Activated CD4-positive, alpha-beta T cell treated with anti-CD3 and anti-CD28 coated beads, Interleukin-2, amount 10 ng/mL, durations not matched to agents 7 days and 5 days (primary cell): ENCODE results near the gene MXI1. TPM values are rescaled to one million over a fixed set of nuclear protein-coding genes. Genes with fewer than 3 reads are reported as not detected.
A peak's percentile ranks its signal among the peaks of the same experiment; 100 is the strongest.

Experiments used
- CTCF ChIA-PET: fragments of 350-600 bp; sonication (Branson Sonifier 250); formaldehyde crosslinking; loops from one replicate; lab custom pipeline; 2021; ENCODE audit warnings: antibody characterized with exemption; lab: Charles Lee
- POLR2A ChIA-PET: fragments of 350-600 bp; sonication (Branson Sonifier 250); formaldehyde crosslinking; loops from one replicate; lab custom pipeline; 2021; ENCODE audit warnings: antibody characterized with exemption; lab: Charles Lee
- DNase-seq: peaks from one replicate; pipeline ENCODE4 v3.0.0-alpha.2; 2020
- H3K27ac Mint-ChIP-seq: one replicate; pipeline ENCODE4 v1.8.0; 2021; ENCODE audit warnings: mild to moderate bottlenecking, moderate library complexity, mixed read lengths
- H3K27me3 Mint-ChIP-seq: one replicate; pipeline ENCODE4 v1.8.0; 2021; ENCODE audit warnings: mixed read lengths
- H3K36me3 Mint-ChIP-seq: one replicate; pipeline ENCODE4 v1.8.0; 2021; ENCODE audit warnings: low read depth, mixed read lengths
- H3K4me1 Mint-ChIP-seq: one replicate; pipeline ENCODE4 v1.8.0; 2021; ENCODE audit warnings: mixed read lengths
- H3K4me3 Mint-ChIP-seq: one replicate; pipeline ENCODE4 v1.8.0; 2021; ENCODE audit warnings: mild to moderate bottlenecking, moderate library complexity, mixed read lengths
- H3K9me3 Mint-ChIP-seq: one replicate; pipeline ENCODE4 v1.8.0; 2021; ENCODE audit warnings: mixed read lengths
- total RNA-seq, 2 experiments: library from RNA; stranded (reverse); gene quantifications; one replicate each; pipeline ENCODE4 v1.2.3, GENCODE V29; 2021

MXI1 gene
- total RNA-seq, 2 experiments from 2014 or later: 16.2 to 19.8 TPM

DNA sequence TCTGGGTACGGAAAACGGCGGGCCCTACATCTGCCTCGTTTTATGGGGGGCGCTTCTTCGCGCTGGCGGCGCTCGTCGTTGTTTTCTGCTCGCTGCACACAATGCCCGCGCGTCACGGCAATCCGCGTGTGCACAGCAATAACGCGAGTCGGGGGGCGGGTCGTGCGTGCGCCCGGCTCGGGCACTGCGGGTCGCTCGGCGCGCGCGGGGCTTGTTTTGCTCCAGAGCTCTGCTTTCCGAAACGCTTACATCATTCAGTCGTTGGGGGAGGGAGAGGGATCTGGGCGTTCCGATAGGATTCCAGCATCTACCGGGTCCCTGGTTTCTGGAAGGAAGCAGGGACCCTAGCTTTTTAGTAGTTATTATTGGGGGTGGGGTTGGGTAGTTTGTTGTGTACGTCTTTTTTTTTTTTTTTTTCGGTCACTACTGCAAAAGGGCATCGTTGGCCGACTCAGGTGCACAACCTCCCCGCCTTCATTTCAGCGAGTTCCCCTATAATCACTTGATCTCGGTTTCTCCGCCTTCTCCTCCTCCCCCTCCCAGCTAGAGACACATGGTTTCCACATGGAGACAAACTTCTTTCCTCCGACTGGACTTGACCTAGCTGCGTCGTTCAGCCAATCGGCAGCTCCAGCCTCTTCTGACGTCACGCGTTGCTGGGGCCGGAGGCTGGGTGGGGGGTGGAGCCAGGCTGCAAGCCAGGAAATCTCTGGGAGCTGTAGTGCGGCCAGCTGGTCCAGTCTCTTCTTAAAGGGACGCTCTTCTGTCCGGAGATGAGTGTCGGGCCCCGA, 3.5 kb downstream of the MXI1 start:
- Mint-ChIP-seq H3K27me3 (peaks cover 11% of the 10 kb centered on the region), H3K4me3 (peak overlapping the region; percentile 95), H3K36me3 (peaks cover 8% of the 10 kb centered on the region), H3K27ac (peak overlapping the region; percentile 94), H3K9me3 (no peaks in the 10 kb centered on the region), H3K4me1 (peaks cover 69% of the 10 kb centered on the region)
- ChIA-PET POLR2A (interaction anchor here (0.6 kb wide), 1 partner anchor 59 kb away, joined by 3 read pairs; no protein-coding TSS in a partner anchor), CTCF (interaction anchor here (0.6 to 9.1 kb wide), 13 partner anchors 11 to 210 kb away, joined by 3 to 109 read pairs (median 3); no protein-coding TSS in a partner anchor)
- peak; percentile 93 for DNase-seq

DNA sequence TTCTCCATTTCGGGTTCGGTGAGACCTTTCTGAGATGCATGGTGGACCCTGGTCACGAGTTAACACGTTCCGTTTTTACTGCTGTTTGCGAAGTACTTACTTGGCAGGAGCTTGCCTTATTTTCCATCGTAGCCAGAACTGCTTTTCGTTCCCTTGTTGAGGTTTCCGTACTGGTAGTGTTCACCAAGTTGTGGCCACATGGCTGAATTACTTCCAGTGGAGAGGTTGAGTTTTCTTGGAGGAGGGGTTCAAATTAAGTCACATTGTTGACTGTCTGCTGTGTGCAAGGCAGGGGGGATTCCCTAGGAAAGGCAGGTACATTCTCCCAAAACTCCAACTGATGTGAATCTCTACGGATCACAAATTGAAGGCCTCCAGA, 4.0 kb downstream of the MXI1 start:
- Mint-ChIP-seq H3K27ac (peak overlapping the region; percentile 94), H3K4me1 (peaks cover 69% of the 10 kb centered on the region), H3K4me3 (peak overlapping the region; percentile 95), H3K36me3 (peaks cover 8% of the 10 kb centered on the region), H3K27me3 (peaks cover 6% of the 10 kb centered on the region), H3K9me3 (no peaks in the 10 kb centered on the region)
- POLR2A ChIA-PET: interaction anchor here (0.6 to 1.8 kb wide), 2 partner anchors 9 to 58 kb away, joined by 3 to 4 read pairs; no protein-coding TSS in a partner anchor
- DNase-seq: no peak
- CTCF ChIA-PET: interaction anchor here (0.6 to 9.1 kb wide), 11 partner anchors 10 to 211 kb away, joined by 3 to 109 read pairs (median 3); no protein-coding TSS in a partner anchor

- DNase-seq: peak; percentile 74
- Mint-ChIP-seq H3K36me3 (peaks cover 11% of the 10 kb centered on the region), H3K4me3 (peak overlapping the region; percentile 95), H3K9me3 (no peaks in the 10 kb centered on the region), H3K27me3 (peaks cover under 1% of the 10 kb centered on the region), H3K27ac (peak overlapping the region; percentile 94), H3K4me1 (peaks cover 64% of the 10 kb centered on the region)
- ChIA-PET POLR2A (interaction anchor here (1.8 kb wide), 1 partner anchor 8 kb away, joined by 4 read pairs; no protein-coding TSS in a partner anchor), CTCF (interaction anchor here (0.8 to 9.1 kb wide), 5 partner anchors 9 to 80 kb away, joined by 3 to 109 read pairs (median 4); no protein-coding TSS in a partner anchor)
Measured at GRCh38 chr10:110212119-110213006, 5.0 kb downstream of the MXI1 start.

DNA sequence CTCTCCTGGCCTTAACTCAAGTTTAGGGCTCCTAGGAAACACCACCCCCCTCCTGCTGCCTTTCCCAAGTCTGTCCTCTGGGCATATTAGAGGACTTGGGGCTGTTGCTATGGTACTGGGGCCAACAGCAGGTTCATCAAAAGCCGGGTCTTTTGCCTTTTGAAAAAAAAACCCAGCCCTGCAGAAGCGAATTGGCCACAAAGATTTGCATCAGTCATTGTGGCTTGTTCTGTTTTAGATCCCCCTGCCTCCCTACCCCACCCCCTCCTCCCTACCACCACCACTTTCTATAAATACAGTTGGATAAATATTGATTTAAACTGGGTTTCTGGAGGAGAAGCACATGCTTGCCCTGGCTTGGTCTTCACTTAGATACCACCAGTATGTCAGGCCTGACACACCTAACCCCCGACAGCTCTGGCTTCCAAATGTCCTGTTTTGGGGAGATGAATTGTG, 7.0 kb downstream of the MXI1 start:
- Mint-ChIP-seq H3K27ac (peak overlapping the region; percentile 73), H3K27me3 (no peaks in the 10 kb centered on the region), H3K36me3 (peaks cover 12% of the 10 kb centered on the region), H3K4me1 (peaks cover 71% of the 10 kb centered on the region), H3K9me3 (no peaks in the 10 kb centered on the region), H3K4me3 (no peak overlapping the region)
- peak; percentile 31 for DNase-seq
- ChIA-PET CTCF (interaction anchor here (0.6 to 9.1 kb wide), 4 partner anchors 7 to 280 kb away, joined by 3 to 109 read pairs (median 6); no protein-coding TSS in a partner anchor), POLR2A (no interaction called here)

DNA sequence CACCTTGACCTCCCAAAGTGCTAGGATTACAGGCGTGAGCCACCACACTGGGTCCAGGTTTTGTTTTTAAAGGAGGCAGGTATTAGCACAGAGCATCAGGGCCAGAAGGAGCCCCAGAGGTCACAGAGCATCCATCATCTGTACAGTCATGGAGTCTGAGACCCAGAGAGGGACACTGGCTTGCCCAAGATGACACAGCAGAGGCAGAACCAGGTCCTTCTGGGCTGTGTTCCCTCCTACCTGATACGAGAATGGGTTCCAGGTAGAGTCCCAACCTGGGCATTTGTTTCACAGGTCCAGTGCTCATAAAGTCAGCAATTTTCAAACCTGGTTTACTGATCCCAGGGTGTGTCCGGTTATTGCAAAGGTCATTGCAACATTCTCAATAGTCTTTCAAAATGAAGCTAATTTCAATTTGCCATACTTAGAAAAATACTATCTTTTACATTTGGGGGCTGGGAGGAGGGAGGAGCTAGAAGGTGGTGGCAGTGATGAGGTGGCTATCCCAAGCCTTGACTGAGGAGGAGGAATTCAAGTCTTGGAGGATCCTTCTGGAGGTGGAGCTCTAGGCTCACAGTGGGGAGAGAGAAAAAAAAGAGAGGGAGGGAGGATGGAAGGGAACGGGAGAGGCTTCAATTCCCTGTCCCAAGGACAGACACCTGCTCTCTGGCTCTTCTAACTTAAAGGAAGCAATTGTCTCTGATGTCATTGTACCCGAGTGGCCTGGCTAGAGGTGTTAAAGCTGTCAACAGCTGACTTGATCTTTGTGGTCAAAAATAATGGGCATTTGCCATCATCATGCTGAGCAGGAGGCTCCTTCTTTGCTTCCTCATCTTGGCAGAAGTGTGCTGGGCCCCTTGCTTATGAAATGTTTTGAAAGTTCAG, 8.1 kb downstream of the MXI1 start:
- H3K4me1 Mint-ChIP-seq: peaks cover 80% of the 10 kb centered on the region
- H3K36me3 Mint-ChIP-seq: peaks cover 14% of the 10 kb centered on the region
- ChIA-PET POLR2A (no interaction called here), CTCF (interaction anchor here (0.6 to 0.9 kb wide), 4 partner anchors 26 to 158 kb away, joined by 3 read pairs; no protein-coding TSS in a partner anchor)
- H3K9me3 Mint-ChIP-seq: no peaks in the 10 kb centered on the region
- H3K27me3 Mint-ChIP-seq: no peaks in the 10 kb centered on the region
- peak overlapping the region; percentile 27 for H3K27ac Mint-ChIP-seq
- no peak for DNase-seq
- H3K4me3 Mint-ChIP-seq: no peak overlapping the region

GRCh38 chr10:110216240-110216639, 8.8 kb downstream of the MXI1 start:
- Mint-ChIP-seq H3K27ac (no peak overlapping the region), H3K27me3 (no peaks in the 10 kb centered on the region), H3K4me1 (peaks cover 83% of the 10 kb centered on the region), H3K4me3 (no peak overlapping the region), H3K36me3 (peaks cover 14% of the 10 kb centered on the region), H3K9me3 (no peaks in the 10 kb centered on the region)
- DNase-seq: no peak
- ChIA-PET POLR2A (no interaction called here), CTCF (interaction anchor here (0.5 to 0.9 kb wide), 3 partner anchors 27 to 117 kb away, joined by 3 read pairs; no protein-coding TSS in a partner anchor)

DNA sequence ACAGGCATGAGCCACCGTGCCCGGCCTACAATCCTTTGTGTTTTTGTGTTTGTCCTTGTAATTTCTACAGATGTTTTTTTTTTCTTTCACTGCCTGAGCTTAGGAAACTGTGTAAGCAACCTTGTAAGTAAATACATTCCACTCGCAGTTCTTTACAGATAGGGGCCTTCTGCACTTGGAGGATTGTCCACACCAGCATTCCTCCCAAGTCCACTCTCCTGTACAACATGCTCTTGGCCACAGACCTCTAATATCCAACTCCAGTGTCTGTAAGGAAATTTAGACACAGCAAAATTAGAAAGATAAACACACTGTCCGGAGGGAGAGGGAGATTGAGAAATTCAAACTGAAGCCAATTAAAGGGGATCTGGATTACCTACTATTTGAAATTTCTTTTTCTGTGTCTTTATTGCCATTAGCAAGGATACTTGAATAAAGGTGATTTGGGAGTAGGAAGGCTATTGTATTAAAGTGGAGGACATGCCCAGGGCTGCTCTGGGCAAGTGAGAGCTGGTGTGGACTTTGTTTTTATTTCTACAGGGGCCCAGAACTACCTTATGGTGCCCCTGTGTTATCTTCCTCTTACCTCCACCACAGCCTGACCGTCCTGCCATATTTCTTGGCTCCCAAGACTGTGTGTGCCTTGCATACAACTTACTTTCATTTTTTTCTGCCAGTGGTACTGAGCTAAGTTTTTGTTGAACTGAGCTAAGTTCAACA, 9.7 kb downstream of the MXI1 start:
- no peak for DNase-seq
- no peaks in the 10 kb centered on the region for H3K27me3 Mint-ChIP-seq
- CTCF ChIA-PET: interaction anchor here (0.5 to 9.2 kb wide), 3 partner anchors 7 to 611 kb away, joined by 3 to 109 read pairs (median 4); partner anchors contain the start of gene MXI1
- H3K4me1 Mint-ChIP-seq: peaks cover 83% of the 10 kb centered on the region
- no peaks in the 10 kb centered on the region for H3K9me3 Mint-ChIP-seq
- POLR2A ChIA-PET: no interaction called here
- peaks cover 14% of the 10 kb centered on the region for H3K36me3 Mint-ChIP-seq
- H3K4me3 Mint-ChIP-seq: no peak overlapping the region
- no peak overlapping the region for H3K27ac Mint-ChIP-seq

DNA sequence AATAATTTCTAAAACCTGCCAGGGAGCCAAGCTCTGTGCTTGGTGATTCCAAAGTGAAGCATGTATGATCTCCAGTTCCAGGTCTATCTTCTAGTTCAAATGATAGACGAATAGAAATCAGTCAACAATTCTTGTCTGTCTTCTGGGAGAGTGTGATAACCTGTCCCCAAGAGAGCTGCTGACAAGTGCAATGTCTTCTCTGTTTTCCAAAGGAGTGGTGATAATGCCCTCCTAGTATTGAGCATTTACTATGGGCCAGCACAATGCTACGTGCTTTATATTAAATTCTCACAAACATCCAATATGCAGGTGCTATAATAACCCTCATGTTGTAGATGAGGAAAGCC, 10.2 kb downstream of the MXI1 start:
- H3K27ac Mint-ChIP-seq: no peak overlapping the region
- no peaks in the 10 kb centered on the region for H3K9me3 Mint-ChIP-seq
- ChIA-PET CTCF (interaction anchor here (1.0 to 9.2 kb wide), 2 partner anchors 8 to 611 kb away, joined by 4 to 109 read pairs; partner anchors contain the start of gene MXI1), POLR2A (no interaction called here)
- H3K36me3 Mint-ChIP-seq: peaks cover 11% of the 10 kb centered on the region
- H3K4me1 Mint-ChIP-seq: peaks cover 83% of the 10 kb centered on the region
- H3K4me3 Mint-ChIP-seq: no peak overlapping the region
- H3K27me3 Mint-ChIP-seq: no peaks in the 10 kb centered on the region
- DNase-seq: no peak

DNA sequence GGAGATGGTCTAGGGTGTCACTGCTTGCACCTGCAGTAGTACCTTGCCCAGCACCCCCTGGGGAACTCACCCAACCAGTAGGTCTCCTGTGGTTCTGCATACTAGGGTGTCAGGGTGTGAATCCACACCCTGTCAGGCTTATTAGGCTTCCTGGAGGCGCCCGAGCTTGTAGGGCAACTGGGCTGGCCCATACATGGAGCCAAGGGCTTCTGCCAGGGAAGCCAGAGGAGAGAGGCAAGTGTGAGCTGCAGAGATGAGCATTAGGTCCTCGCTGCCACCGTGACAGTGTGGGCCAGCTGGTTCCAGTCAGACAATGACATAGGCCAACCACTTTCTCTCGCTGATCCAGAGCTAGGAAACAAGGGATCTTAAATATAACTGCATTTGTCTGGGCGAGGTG, 11.2 kb downstream of the MXI1 start:
- DNase-seq: no peak
- CTCF ChIA-PET: interaction anchor here (0.9 to 9.2 kb wide), 4 partner anchors 9 to 35 kb away, joined by 3 to 109 read pairs (median 5); partner anchors contain the start of gene MXI1
- Mint-ChIP-seq H3K27ac (no peak overlapping the region), H3K27me3 (no peaks in the 10 kb centered on the region), H3K9me3 (no peaks in the 10 kb centered on the region), H3K36me3 (peaks cover 5% of the 10 kb centered on the region), H3K4me3 (no peak overlapping the region), H3K4me1 (peaks cover 78% of the 10 kb centered on the region)
- POLR2A ChIA-PET: no interaction called here

GRCh38 chr10:110219884-110220283, 12.5 kb downstream of the MXI1 start:
- H3K36me3 Mint-ChIP-seq: peaks cover 5% of the 10 kb centered on the region
- no peak overlapping the region for H3K4me3 Mint-ChIP-seq
- CTCF ChIA-PET: interaction anchor here (2.0 to 9.2 kb wide), 2 partner anchors 10 to 15 kb away, joined by 6 to 109 read pairs; partner anchors contain the start of gene MXI1
- H3K9me3 Mint-ChIP-seq: no peaks in the 10 kb centered on the region
- no peak for DNase-seq
- no peak overlapping the region for H3K27ac Mint-ChIP-seq
- H3K4me1 Mint-ChIP-seq: peaks cover 75% of the 10 kb centered on the region
- H3K27me3 Mint-ChIP-seq: no peaks in the 10 kb centered on the region
- POLR2A ChIA-PET: interaction anchor here (1.9 kb wide), 1 partner anchor 8 kb away, joined by 4 read pairs; no protein-coding TSS in a partner anchor

GRCh38 chr10:110220398-110220797, 13.0 kb downstream of the MXI1 start:
- Mint-ChIP-seq H3K36me3 (peaks cover 5% of the 10 kb centered on the region), H3K27me3 (no peaks in the 10 kb centered on the region), H3K4me3 (no peak overlapping the region), H3K27ac (no peak overlapping the region), H3K9me3 (no peaks in the 10 kb centered on the region), H3K4me1 (peaks cover 77% of the 10 kb centered on the region)
- DNase-seq: no peak
- ChIA-PET CTCF (interaction anchor here (1.7 to 9.2 kb wide), 3 partner anchors 11 to 14 kb away, joined by 4 to 109 read pairs (median 6); partner anchors contain the start of gene MXI1), POLR2A (interaction anchor here (1.9 kb wide), 1 partner anchor 8 kb away, joined by 4 read pairs; no protein-coding TSS in a partner anchor)
